ENCODE results near the gene NEURL1B.

DNA sequence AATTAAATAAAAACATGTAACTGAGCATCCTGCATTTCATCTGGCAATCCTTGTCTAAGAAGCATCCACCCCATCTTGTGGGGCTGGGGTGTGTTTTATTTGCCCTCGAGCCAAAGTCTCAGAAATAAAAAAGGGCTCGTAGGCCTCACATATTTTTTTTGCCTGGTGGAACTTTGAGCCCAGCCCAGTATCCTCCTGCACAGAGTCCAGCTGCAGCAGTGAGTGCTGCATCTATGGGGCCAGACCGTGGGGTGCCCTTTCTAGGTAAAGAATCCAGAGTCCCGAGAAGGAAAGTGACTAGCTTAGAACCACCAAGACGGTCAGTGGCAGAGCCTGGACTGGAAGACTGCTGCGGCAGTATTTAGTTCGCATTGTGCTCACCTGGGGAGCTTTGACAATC, 33.1 kb downstream of the NEURL1B start:
- TF ChIP-seq, protein P1, sequence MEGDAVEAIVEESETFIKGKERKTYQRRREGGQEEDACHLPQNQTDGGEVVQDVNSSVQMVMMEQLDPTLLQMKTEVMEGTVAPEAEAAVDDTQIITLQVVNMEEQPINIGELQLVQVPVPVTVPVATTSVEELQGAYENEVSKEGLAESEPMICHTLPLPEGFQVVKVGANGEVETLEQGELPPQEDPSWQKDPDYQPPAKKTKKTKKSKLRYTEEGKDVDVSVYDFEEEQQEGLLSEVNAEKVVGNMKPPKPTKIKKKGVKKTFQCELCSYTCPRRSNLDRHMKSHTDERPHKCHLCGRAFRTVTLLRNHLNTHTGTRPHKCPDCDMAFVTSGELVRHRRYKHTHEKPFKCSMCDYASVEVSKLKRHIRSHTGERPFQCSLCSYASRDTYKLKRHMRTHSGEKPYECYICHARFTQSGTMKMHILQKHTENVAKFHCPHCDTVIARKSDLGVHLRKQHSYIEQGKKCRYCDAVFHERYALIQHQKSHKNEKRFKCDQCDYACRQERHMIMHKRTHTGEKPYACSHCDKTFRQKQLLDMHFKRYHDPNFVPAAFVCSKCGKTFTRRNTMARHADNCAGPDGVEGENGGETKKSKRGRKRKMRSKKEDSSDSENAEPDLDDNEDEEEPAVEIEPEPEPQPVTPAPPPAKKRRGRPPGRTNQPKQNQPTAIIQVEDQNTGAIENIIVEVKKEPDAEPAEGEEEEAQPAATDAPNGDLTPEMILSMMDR (IDR thresholded peaks at IDR 0.05): no peak
- no peak for TF ChIP-seq POLR2A (IDR thresholded peaks at IDR 0.05)
- TF ChIP-seq EP300 (IDR thresholded peaks at IDR 0.05): no peak

Data from tibial nerve (tissue), 4 donors.